GM12878 (cell line): ENCODE results near the gene MYO16. TPM values are rescaled to one million over a fixed set of nuclear protein-coding genes. Genes with fewer than 3 reads are reported as not detected.

Experiments used
- ATAC-seq: fragments of 200-7000 bp; cut with Tn5 transposase; 3 replicates; pipeline ENCODE4 v1.9.1; 2020; ENCODE audit warnings: mild to moderate bottlenecking, moderate library complexity
- BruUV-seq: library from RNA; stranded (reverse); fragments of 400-500 nt; replicated peaks from 2 replicates; lab custom pipeline; 2021; lab: Mats Ljungman, UMichigan
- CTCF ChIA-PET: fragments of 300-600 bp; sonication (Branson Sonifier 250); formaldehyde crosslinking; extraction: SDS; loops from one replicate; lab custom pipeline; 2021; ENCODE audit warnings: inconsistent platforms; lab: Yijun Ruan, JAX
- POLR2A ChIA-PET: fragments of 350-600 bp; formaldehyde crosslinking; extraction: SDS; loops from one replicate; lab custom pipeline; 2021; ENCODE audit warnings: inconsistent platforms; lab: Charles Lee
- RAD21 ChIA-PET: fragments of 300-600 bp; sonication (Branson Sonifier 250); formaldehyde crosslinking; loops from one replicate; lab custom pipeline; 2023; ENCODE audit warnings: antibody characterized with exemption; ENCODE audit not compliant: unreplicated experiment; lab: Charles Lee
- SMC1A ChIA-PET: fragments of 300-600 bp; sonication (Branson Sonifier 250); formaldehyde crosslinking; loops from one replicate; lab custom pipeline; 2023; ENCODE audit not compliant: unreplicated experiment, uncharacterized antibody; lab: Charles Lee
- DNase-seq: peaks from one replicate; pipeline ENCODE4 v3.0.0-alpha.2; 2011; ENCODE audit warnings: low read depth, low spot score
- FAIRE-seq: peaks from 3 replicates; lab custom pipeline; 2011; peaks lifted over from hg19 to GRCh38; lab: Jason Lieb, UNC
- H2AFZ ChIP-seq: 2 replicates; pipeline ENCODE4 v1.6.0; 2011; ENCODE audit warnings: low read depth, low read length, control low read depth; ENCODE audit not compliant: control insufficient read depth
- H3K27ac ChIP-seq: 2 replicates; pipeline ENCODE4 v1.5.1; 2011; ENCODE audit warnings: control low read depth; ENCODE audit not compliant: control insufficient read depth, insufficient read depth
- H3K27me3 ChIP-seq, 2 experiments: replicated peaks in 1 of 2; 2 replicates each; pipeline versions ENCODE4 v1.6.0 to v1.6.1; 2011; ENCODE audit warnings: low read length in 1 of 2; ENCODE audit not compliant: control insufficient read depth in 2 of 2, insufficient read depth in 2 of 2
- H3K36me3 ChIP-seq, 2 experiments: 2 replicates each; pipeline ENCODE4 v1.5.1; 2011; ENCODE audit warnings: low read length in 1 of 2; ENCODE audit not compliant: control insufficient read depth in 2 of 2, insufficient read depth in 2 of 2
- H3K4me1 ChIP-seq: 2 replicates; pipeline ENCODE4 v1.6.1; 2011; ENCODE audit warnings: mild to moderate bottlenecking, low read length, moderate library complexity, mixed read lengths; ENCODE audit not compliant: control insufficient read depth, insufficient read depth
- H3K4me2 ChIP-seq: 2 replicates; pipeline ENCODE4 v1.6.0; 2011; ENCODE audit warnings: control low read depth; ENCODE audit not compliant: control insufficient read depth, insufficient read depth
- H3K4me3 ChIP-seq: fragments of 200-600 bp; sonication (generic); 2 replicates; pipeline ENCODE4 v1.5.1; 2016
- H3K79me2 ChIP-seq: 2 replicates; pipeline ENCODE4 v1.6.0; 2011; ENCODE audit warnings: low read length; ENCODE audit not compliant: control insufficient read depth, insufficient read depth
- H3K9ac ChIP-seq: 2 replicates; pipeline ENCODE4 v1.8.0; 2011; ENCODE audit warnings: low read length, control low read depth, mixed read lengths; ENCODE audit not compliant: control insufficient read depth, insufficient read depth
- H3K9me3 ChIP-seq: replicated peaks from 3 replicates; pipeline ENCODE4 v1.5.1; 2011; ENCODE audit warnings: mild to moderate bottlenecking, low read length; ENCODE audit not compliant: control insufficient read depth, insufficient read depth
- H4K20me1 ChIP-seq: 2 replicates; pipeline ENCODE4 v1.6.0; 2011; ENCODE audit not compliant: control insufficient read depth, insufficient read depth
- SRF ChIP-seq, 2 experiments: IDR thresholded peaks; 2 replicates each; pipeline ENCODE4 v1.6.1; 2011; ENCODE audit warnings: low read depth in 2 of 2, low read length in 2 of 2, mild to moderate bottlenecking in 1 of 2, moderate library complexity in 1 of 2
- ZZZ3 ChIP-seq: IDR thresholded peaks from 2 replicates; pipeline ENCODE4 v1.6.1; 2011; ENCODE audit warnings: low read depth; ENCODE audit not compliant: control insufficient read depth, insufficient read length
- in situ Hi-C: fragments of 300-500 bp; cut with MboI; formaldehyde crosslinking; loops from 9 replicates; pipeline ENCODE4 v1.14.3; 2018; ENCODE audit warnings: mixed read lengths
- intact Hi-C: fragments of 100-400 bp; cut with micrococcal nuclease; formaldehyde crosslinking; loops from one replicate; pipeline ENCODE4 v1.14.2; 2022; ENCODE audit not compliant: unreplicated experiment
- polyA plus RNA-seq, 11 experiments: library from polyadenylated mRNA; depleted of rRNA in 4 of 11; unstranded in 6 of 11; stranded (reverse) in 5 of 11; fragments of >200 nt; fragmentation: Nextera tagmentation in 4 of 11; fragmentation: Illumina TruSeq in 1 of 11; extraction: Ambion mirVana in 4 of 11; extraction: Trizol in 1 of 11; gene quantifications; 1 replicate in 1 of 11; 2 replicates in 10 of 11; pipeline versions ENCODE4 v1.2.1 to v1.2.3, GENCODE V29; 2011 to 2016; ENCODE audit warnings: inconsistent platforms in 2 of 11, missing spikeins in 2 of 11, low read depth in 1 of 11
- total RNA-seq, 4 experiments: library from RNA; depleted of rRNA in 3 of 4; stranded (reverse); fragments of >200 nt in 3 of 4; fragmentation: Illumina TruSeq in 1 of 4; extraction: Trizol in 1 of 4; gene quantifications; 2 replicates each; pipeline versions ENCODE4 v1.2.1 to v1.2.3, GENCODE V29; 2013 to 2021
- TF ChIP-seq, protein P1 (sequence below): fragments of 450-650 bp; IDR thresholded peaks from 2 replicates; pipeline ENCODE4 v1.6.1; 2017; ENCODE audit warnings: mild to moderate bottlenecking, moderate library complexity
- TF ChIP-seq, protein P2 (sequence below): fragments of 450-650 bp; IDR thresholded peaks from 2 replicates; pipeline ENCODE4 v1.6.1; 2016; ENCODE audit warnings: mild to moderate bottlenecking

The MYO16 gene
- total and polyA plus RNA-seq, 10 of the 15 experiments (the other 5 are each of a cell fraction or from before 2014, with no cell fraction given): under 0.01 to 1.7 (median 0.05) TPM; not detected in 4

DNA sequence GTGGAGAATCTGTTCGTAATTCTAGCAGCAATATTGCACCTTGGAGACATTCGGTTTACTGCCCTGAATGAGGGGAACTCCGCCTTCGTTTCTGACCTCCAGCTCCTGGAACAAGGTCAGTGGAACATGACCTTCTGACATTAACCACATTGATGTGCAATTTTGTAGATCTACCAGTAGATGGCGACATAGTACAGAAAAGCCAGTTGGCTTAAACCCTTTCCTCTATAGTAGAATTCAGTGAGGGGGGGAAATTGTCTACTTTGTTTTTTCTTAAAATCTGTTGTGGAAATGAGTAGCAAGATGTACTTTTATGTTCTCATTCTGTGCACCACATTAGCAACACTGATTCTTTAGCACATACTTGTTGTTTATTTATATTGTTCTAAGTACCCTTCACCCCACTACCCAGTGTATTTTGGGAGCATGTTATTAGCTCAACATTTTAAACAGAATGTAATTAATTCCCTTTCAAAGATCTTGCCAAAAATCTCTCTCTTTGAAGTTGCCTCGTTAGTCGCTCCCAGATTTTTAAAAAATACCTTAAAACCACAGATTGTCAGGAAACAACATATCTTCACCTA, 332.2 kb downstream of the MYO16 start (continued):
- TF ChIP-seq, protein P1, sequence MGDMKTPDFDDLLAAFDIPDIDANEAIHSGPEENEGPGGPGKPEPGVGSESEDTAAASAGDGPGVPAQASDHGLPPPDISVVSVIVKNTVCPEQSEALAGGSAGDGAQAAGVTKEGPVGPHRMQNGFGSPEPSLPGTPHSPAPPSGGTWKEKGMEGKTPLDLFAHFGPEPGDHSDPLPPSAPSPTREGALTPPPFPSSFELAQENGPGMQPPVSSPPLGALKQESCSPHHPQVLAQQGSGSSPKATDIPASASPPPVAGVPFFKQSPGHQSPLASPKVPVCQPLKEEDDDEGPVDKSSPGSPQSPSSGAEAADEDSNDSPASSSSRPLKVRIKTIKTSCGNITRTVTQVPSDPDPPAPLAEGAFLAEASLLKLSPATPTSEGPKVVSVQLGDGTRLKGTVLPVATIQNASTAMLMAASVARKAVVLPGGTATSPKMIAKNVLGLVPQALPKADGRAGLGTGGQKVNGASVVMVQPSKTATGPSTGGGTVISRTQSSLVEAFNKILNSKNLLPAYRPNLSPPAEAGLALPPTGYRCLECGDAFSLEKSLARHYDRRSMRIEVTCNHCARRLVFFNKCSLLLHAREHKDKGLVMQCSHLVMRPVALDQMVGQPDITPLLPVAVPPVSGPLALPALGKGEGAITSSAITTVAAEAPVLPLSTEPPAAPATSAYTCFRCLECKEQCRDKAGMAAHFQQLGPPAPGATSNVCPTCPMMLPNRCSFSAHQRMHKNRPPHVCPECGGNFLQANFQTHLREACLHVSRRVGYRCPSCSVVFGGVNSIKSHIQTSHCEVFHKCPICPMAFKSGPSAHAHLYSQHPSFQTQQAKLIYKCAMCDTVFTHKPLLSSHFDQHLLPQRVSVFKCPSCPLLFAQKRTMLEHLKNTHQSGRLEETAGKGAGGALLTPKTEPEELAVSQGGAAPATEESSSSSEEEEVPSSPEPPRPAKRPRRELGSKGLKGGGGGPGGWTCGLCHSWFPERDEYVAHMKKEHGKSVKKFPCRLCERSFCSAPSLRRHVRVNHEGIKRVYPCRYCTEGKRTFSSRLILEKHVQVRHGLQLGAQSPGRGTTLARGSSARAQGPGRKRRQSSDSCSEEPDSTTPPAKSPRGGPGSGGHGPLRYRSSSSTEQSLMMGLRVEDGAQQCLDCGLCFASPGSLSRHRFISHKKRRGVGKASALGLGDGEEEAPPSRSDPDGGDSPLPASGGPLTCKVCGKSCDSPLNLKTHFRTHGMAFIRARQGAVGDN: no peak
- TF ChIP-seq SRF (IDR thresholded peaks at IDR 0.05; ENCODE audit: low read depth in 2 of 2, low read length in 2 of 2): no peak
- TF ChIP-seq, all 136 proteins: peak for 9

DNA sequence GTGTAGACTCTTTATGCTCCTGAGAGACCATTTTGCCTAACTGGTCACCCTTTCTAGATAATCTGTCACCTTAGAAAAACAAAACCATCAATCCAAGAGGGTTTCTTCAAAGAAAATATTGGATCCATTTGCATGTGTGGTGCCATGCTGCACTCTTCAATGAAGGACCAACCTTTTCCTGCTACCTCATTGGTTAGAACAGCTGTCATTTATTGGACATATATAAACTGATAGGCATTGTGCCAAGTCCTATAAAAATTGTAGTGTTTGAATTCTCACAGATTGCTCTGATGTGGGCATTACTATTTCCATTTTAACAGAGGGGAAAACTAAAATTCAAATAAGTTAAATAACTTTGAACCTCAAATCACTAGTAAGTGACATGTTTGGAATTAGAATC, 333.2 kb downstream of the MYO16 start:
- ATAC-seq (no peak), DNase-seq (no peak)
- ChIA-PET POLR2A (no interaction called here), CTCF (interaction anchor here (1.5 to 2.2 kb wide), 3 partner anchors 185 to 1175 kb away, joined by 3 to 6 read pairs (median 4); no protein-coding TSS in a partner anchor)
- Histone ChIP-seq H3K79me2 (no peaks in the 10 kb centered on the region), H3K27me3 (no peaks in the 10 kb centered on the region), H3K4me2 (no peak overlapping the region), H3K9me3 (no peaks in the 10 kb centered on the region)
- no TSS peak for BruUV-seq
- no peak for TF ChIP-seq ZZZ3
- TF ChIP-seq, protein P2, sequence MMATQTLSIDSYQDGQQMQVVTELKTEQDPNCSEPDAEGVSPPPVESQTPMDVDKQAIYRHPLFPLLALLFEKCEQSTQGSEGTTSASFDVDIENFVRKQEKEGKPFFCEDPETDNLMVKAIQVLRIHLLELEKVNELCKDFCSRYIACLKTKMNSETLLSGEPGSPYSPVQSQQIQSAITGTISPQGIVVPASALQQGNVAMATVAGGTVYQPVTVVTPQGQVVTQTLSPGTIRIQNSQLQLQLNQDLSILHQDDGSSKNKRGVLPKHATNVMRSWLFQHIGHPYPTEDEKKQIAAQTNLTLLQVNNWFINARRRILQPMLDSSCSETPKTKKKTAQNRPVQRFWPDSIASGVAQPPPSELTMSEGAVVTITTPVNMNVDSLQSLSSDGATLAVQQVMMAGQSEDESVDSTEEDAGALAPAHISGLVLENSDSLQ: peak; percentile 70; the same call in 1 of the 2 replicates
- TF ChIP-seq, all 136 proteins: peak for 1
- Histone ChIP-seq H2AFZ (no peak overlapping the region), H3K9ac (no peak overlapping the region), H3K4me3 (no peak overlapping the region), H4K20me1 (no peaks in the 10 kb centered on the region), H3K27ac (no peak overlapping the region), H3K4me1 (no peaks in the 10 kb centered on the region), H3K36me3 (no peaks in the 10 kb centered on the region)
- intact Hi-C loops (loop anchor here (5.0 kb wide), 1 partner anchor 1260 kb away; no protein-coding TSS in a partner anchor), in situ Hi-C loops (loop anchor here (5.0 to 25.0 kb wide), 2 partner anchors 1150 to 1450 kb away; no protein-coding TSS in a partner anchor)
- RAD21 ChIA-PET: no interaction called here
- no peak for FAIRE-seq
- SMC1A ChIA-PET: no interaction called here
